Fibroblast of lung (primary cell): ENCODE measurements around the gene CTDP1.

Source experiments
- EZH2 ChIP-seq: IDR thresholded peaks from 2 replicates; pipeline ENCODE4 v1.5.1; 2012; ENCODE audit warnings: low read length, control low read depth, mild to moderate bottlenecking; ENCODE audit errors: missing control alignments
- TF ChIP-seq, protein P1 (sequence below), 2 donors: IDR thresholded peaks in 1 of 2; conservative IDR thresholded peaks in 1 of 2; 1 replicate in 1 of 2; 2 replicates in 1 of 2; pipeline ENCODE4 v1.5.1; 2011 to 2012; ENCODE audit warnings: low read length in 2 of 2, control low read depth in 1 of 2, inconsistent platforms in 1 of 2, low read depth in 1 of 2, mild to moderate bottlenecking in 1 of 2

DNA sequence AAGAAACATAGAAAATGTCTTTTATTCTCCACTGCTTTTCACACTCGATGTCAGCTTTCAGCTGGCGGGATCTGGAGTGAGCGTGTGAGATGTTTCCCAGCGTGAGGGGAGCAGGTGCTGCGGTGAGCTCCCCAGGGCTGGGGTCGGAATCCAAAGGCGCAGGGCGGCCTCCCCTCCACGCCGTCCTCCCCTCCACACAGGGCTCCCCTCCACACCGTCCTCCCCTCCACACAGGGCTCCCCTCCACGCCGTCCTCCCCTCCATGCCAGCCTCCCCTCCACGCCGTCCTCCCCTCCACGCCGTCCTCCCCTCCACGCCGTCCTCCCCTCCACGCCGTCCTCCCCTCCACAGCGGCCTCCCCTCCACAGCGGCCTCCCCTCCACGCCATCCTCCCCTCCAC lies 91.2 kb downstream of the CTDP1 start:
- TF ChIP-seq, protein P1, sequence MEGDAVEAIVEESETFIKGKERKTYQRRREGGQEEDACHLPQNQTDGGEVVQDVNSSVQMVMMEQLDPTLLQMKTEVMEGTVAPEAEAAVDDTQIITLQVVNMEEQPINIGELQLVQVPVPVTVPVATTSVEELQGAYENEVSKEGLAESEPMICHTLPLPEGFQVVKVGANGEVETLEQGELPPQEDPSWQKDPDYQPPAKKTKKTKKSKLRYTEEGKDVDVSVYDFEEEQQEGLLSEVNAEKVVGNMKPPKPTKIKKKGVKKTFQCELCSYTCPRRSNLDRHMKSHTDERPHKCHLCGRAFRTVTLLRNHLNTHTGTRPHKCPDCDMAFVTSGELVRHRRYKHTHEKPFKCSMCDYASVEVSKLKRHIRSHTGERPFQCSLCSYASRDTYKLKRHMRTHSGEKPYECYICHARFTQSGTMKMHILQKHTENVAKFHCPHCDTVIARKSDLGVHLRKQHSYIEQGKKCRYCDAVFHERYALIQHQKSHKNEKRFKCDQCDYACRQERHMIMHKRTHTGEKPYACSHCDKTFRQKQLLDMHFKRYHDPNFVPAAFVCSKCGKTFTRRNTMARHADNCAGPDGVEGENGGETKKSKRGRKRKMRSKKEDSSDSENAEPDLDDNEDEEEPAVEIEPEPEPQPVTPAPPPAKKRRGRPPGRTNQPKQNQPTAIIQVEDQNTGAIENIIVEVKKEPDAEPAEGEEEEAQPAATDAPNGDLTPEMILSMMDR (conservative IDR thresholded peaks at IDR 0.05 in 1 of 2, IDR thresholded peaks at IDR 0.05 in 1 of 2; ENCODE audit: low read depth in 1 of 2, low read length in 2 of 2): no peak
- TF ChIP-seq EZH2: no peak
